ENCODE results near the gene ASPDH.

- TF ChIP-seq, protein P1, sequence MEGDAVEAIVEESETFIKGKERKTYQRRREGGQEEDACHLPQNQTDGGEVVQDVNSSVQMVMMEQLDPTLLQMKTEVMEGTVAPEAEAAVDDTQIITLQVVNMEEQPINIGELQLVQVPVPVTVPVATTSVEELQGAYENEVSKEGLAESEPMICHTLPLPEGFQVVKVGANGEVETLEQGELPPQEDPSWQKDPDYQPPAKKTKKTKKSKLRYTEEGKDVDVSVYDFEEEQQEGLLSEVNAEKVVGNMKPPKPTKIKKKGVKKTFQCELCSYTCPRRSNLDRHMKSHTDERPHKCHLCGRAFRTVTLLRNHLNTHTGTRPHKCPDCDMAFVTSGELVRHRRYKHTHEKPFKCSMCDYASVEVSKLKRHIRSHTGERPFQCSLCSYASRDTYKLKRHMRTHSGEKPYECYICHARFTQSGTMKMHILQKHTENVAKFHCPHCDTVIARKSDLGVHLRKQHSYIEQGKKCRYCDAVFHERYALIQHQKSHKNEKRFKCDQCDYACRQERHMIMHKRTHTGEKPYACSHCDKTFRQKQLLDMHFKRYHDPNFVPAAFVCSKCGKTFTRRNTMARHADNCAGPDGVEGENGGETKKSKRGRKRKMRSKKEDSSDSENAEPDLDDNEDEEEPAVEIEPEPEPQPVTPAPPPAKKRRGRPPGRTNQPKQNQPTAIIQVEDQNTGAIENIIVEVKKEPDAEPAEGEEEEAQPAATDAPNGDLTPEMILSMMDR (IDR thresholded peaks at IDR 0.05; ENCODE audit: insufficient read depth, low read depth, low read length): no peak
- no peak for TF ChIP-seq EZH2 (IDR thresholded peaks at IDR 0.05; ENCODE audit: insufficient read depth, low read length)
Observed at GRCh38 chr19:50496189-50497021, 17.3 kb downstream of the ASPDH start.

All from astrocyte (in vitro differentiated cells and primary cell).